HL-60 (cell line): ENCODE data around the gene LRRTM4.

Experiments used
- DNase-seq, 2 experiments: peaks; one replicate each; pipeline ENCODE4 v3.0.0-alpha.2; 2010 to 2020; ENCODE audit warnings: low read depth in 1 of 2, low spot score in 1 of 2
- H3K27ac ChIP-seq: fragments of 250-450 bp; sonication (Bioruptor Pico); replicated peaks from 2 replicates; pipeline ENCODE4 v1.5.1; 2020; ENCODE audit warnings: mild to moderate bottlenecking, moderate library complexity
- H3K27me3 ChIP-seq: fragments of 250-450 bp; sonication (Bioruptor Pico); 2 replicates; pipeline ENCODE4 v1.5.1; 2021; ENCODE audit warnings: mild to moderate bottlenecking, moderate library complexity; ENCODE audit not compliant: insufficient read depth, poor library complexity, severe bottlenecking
- H3K4me3 ChIP-seq: replicated peaks from 2 replicates; pipeline ENCODE4 v1.5.1; 2011; ENCODE audit warnings: mild to moderate bottlenecking, control low read depth, low read length; ENCODE audit not compliant: insufficient read depth
- CTCF ChIP-seq: IDR thresholded peaks from one replicate; pipeline ENCODE4 v1.5.1; 2011; ENCODE audit warnings: low read length, control low read depth, inconsistent platforms; ENCODE audit not compliant: insufficient read depth
- GABPA ChIP-seq: IDR thresholded peaks from 2 replicates; pipeline ENCODE4 v1.6.1; 2012; ENCODE audit warnings: low read depth
- POLR2AphosphoS5 ChIP-seq: IDR thresholded peaks from 2 replicates; pipeline ENCODE4 v1.6.1; 2012; ENCODE audit warnings: low read depth
- SPI1 ChIP-seq: IDR thresholded peaks from 2 replicates; pipeline ENCODE4 v1.6.1; 2012; ENCODE audit warnings: low read depth, mild to moderate bottlenecking, borderline replicate concordance
- TF ChIP-seq, protein P1 (sequence below): IDR thresholded peaks from 2 replicates; pipeline ENCODE4 v1.6.1; 2012; ENCODE audit warnings: low read depth; ENCODE audit not compliant: insufficient replicate concordance

The LRRTM4 gene

GRCh38 chr2:77005522-77005921 is 516.7 kb downstream of the LRRTM4 start:
- TF ChIP-seq POLR2AphosphoS5 (no peak), CTCF (no peak), SPI1 (no peak), GABPA (no peak)
- TF ChIP-seq, protein P1, sequence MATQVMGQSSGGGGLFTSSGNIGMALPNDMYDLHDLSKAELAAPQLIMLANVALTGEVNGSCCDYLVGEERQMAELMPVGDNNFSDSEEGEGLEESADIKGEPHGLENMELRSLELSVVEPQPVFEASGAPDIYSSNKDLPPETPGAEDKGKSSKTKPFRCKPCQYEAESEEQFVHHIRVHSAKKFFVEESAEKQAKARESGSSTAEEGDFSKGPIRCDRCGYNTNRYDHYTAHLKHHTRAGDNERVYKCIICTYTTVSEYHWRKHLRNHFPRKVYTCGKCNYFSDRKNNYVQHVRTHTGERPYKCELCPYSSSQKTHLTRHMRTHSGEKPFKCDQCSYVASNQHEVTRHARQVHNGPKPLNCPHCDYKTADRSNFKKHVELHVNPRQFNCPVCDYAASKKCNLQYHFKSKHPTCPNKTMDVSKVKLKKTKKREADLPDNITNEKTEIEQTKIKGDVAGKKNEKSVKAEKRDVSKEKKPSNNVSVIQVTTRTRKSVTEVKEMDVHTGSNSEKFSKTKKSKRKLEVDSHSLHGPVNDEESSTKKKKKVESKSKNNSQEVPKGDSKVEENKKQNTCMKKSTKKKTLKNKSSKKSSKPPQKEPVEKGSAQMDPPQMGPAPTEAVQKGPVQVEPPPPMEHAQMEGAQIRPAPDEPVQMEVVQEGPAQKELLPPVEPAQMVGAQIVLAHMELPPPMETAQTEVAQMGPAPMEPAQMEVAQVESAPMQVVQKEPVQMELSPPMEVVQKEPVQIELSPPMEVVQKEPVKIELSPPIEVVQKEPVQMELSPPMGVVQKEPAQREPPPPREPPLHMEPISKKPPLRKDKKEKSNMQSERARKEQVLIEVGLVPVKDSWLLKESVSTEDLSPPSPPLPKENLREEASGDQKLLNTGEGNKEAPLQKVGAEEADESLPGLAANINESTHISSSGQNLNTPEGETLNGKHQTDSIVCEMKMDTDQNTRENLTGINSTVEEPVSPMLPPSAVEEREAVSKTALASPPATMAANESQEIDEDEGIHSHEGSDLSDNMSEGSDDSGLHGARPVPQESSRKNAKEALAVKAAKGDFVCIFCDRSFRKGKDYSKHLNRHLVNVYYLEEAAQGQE = no peak
- no peaks in the 10 kb centered on the region for H3K27me3 ChIP-seq
- H3K27ac ChIP-seq = no peak overlapping the region
- DNase-seq = no peak
- no peak overlapping the region for H3K4me3 ChIP-seq

DNA sequence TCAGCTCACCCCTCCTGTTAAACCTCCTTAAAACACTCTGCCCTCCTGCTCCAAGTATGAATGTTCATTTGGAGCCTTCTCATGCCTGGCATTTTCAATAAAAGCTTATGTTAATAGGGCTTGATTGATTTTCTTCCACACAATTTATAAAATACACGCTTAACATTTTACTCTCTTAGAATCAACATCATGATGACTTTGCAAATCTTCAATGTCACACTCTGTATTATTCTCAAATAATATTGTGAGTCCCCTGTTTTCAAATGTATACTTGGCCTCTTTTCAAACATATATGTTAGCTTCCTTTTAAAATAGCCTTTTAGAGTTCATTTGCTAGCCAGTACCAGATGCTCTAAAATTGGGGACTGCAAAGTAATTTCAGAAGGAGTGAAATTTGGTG is 520.3 kb downstream of the LRRTM4 start:
- no peak for DNase-seq
- no peaks in the 10 kb centered on the region for H3K27me3 ChIP-seq
- TF ChIP-seq POLR2AphosphoS5 (no peak), SPI1 (no peak), CTCF (no peak), GABPA (no peak)
- TF ChIP-seq, protein P1 = no peak
- H3K4me3 ChIP-seq = no peak overlapping the region
- no peak overlapping the region for H3K27ac ChIP-seq

GRCh38 chr2:76998704-76999103 is 523.5 kb downstream of the LRRTM4 start:
- DNase-seq = no peak
- Histone ChIP-seq H3K27me3 (no peaks in the 10 kb centered on the region), H3K27ac (no peak overlapping the region), H3K4me3 (no peak overlapping the region)
- no peak for TF ChIP-seq SPI1
- TF ChIP-seq GABPA = no peak
- no peak for TF ChIP-seq POLR2AphosphoS5
- TF ChIP-seq, protein P1 = no peak
- TF ChIP-seq CTCF = no peak
